ENCODE results near the gene TMPRSS6. TPM values are rescaled to one million over a fixed set of nuclear protein-coding genes. Genes with fewer than 3 reads are reported as not detected.

The TMPRSS6 gene
- total RNA-seq, 1 donor from 2014 or later, result 7.6 TPM

DNA sequence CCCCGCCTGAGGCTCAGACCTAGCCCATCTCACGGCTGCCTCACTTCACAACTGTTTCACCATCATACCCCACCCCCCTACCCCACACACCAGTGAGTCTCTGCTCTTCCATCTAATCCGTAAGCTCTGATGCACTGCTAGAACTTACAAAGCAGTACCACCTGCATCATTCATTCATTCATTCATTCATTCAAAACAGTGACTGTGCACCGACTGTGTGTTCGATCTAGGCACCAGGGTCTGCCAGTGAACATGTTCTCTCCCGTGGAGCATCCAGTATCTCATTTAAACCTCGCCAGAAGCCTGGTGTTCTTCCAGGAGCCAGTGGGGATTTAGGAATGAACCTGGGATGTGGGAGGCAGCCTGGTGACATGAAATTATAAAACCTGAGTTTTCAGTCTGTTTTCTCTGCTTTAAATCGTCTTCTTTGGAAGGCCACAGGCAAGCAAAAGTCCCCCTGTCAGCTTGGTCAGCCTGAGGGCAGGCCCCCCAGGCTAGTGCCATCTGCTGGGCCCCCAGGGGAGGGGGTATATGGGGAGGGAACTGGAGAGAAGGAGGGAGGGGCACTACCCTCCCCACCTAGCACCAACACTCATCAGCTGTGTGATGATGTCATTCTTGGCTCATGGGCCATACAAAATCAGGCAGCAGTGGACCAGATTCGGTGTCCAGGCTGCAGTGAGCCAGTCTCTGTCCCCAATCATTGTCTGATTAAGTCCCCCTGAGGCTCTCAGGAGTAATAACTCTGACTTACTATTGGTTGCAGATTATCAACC lies 18.4 kb downstream of the TMPRSS6 start:
- Mint-ChIP-seq H3K27me3 (peaks cover 19% of the 10 kb centered on the region), H3K27ac (no peak overlapping the region), H3K4me3 (no peak overlapping the region), H3K4me1 (ENCODE audit: unreplicated experiment) (peaks cover 7% of the 10 kb centered on the region), H3K36me3 (no peaks in the 10 kb centered on the region), H3K9me3 (no peaks in the 10 kb centered on the region)
- DNase-seq (ENCODE audit: extremely low spot score, unreplicated experiment), result no peak
- TF ChIP-seq, protein P1, sequence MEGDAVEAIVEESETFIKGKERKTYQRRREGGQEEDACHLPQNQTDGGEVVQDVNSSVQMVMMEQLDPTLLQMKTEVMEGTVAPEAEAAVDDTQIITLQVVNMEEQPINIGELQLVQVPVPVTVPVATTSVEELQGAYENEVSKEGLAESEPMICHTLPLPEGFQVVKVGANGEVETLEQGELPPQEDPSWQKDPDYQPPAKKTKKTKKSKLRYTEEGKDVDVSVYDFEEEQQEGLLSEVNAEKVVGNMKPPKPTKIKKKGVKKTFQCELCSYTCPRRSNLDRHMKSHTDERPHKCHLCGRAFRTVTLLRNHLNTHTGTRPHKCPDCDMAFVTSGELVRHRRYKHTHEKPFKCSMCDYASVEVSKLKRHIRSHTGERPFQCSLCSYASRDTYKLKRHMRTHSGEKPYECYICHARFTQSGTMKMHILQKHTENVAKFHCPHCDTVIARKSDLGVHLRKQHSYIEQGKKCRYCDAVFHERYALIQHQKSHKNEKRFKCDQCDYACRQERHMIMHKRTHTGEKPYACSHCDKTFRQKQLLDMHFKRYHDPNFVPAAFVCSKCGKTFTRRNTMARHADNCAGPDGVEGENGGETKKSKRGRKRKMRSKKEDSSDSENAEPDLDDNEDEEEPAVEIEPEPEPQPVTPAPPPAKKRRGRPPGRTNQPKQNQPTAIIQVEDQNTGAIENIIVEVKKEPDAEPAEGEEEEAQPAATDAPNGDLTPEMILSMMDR (conservative IDR thresholded peaks at IDR 0.05), result no peak

DNA sequence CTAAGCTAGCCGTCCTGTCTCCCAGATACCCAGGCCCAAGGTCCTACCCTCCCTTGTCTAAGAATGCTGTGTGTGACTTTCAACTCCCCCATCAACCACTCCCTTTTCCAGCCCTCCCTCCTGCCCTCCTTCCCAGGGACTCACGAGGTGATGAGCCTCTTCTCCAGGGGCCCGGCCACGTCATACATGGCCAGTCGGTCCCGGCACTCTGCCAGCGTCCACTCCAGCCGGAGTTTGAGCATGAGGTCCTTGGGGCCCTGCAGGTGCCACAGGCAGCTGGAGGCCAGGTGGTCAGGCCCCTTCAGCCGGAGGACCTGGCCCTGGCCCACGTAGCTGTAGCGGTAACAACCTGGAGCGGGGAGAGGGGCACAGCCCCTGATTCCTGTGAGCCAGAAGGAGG lies 20.1 kb downstream of the TMPRSS6 start:
- H3K9me3 Mint-ChIP-seq, result no peaks in the 10 kb centered on the region
- TF ChIP-seq, protein P1 (conservative IDR thresholded peaks at IDR 0.05), result no peak
- no peak for DNase-seq (ENCODE audit: extremely low spot score, unreplicated experiment)
- peaks cover 7% of the 10 kb centered on the region for H3K4me1 Mint-ChIP-seq (ENCODE audit: unreplicated experiment)
- no peak overlapping the region for H3K27ac Mint-ChIP-seq
- peaks cover 8% of the 10 kb centered on the region for H3K27me3 Mint-ChIP-seq
- no peaks in the 10 kb centered on the region for H3K36me3 Mint-ChIP-seq
- no peak overlapping the region for H3K4me3 Mint-ChIP-seq

DNA sequence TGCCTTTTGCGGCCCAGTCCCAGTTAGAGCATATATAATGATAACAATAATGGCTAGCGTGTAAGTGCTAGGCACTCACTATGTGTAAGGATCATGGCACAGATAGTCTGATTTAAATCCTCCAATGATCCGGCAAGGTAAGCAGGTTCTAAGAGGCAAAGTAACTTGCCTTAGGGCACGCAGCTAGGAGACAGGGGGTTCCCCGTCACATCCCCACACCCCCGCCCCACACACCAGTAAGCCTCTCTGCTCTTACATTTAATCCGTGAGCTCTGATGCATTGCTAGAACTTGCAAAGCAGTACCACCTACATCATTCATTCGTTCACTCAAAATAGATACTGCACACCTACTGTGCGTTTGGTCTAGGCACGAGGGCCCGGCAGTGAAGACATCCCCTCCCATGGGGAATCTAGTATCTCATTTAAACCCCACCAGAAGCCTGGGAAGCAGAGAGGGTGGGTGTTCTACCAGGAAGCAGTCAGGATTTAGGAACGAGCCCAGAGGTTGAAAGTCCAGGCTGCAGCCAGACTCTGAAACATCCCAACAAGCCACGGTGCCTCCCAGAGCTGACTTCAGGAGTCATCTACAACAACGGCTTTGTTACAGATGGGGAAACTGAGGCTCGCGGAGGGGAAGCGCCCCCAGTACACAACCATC lies 20.6 kb downstream of the TMPRSS6 start:
- Mint-ChIP-seq H3K36me3 (no peaks in the 10 kb centered on the region), H3K4me1 (ENCODE audit: unreplicated experiment) (peaks cover 7% of the 10 kb centered on the region), H3K4me3 (no peak overlapping the region), H3K9me3 (no peaks in the 10 kb centered on the region), H3K27me3 (peaks cover 4% of the 10 kb centered on the region), H3K27ac (no peak overlapping the region)
- TF ChIP-seq, protein P1 (conservative IDR thresholded peaks at IDR 0.05), result no peak
- no peak for DNase-seq (ENCODE audit: extremely low spot score, unreplicated experiment)

DNA sequence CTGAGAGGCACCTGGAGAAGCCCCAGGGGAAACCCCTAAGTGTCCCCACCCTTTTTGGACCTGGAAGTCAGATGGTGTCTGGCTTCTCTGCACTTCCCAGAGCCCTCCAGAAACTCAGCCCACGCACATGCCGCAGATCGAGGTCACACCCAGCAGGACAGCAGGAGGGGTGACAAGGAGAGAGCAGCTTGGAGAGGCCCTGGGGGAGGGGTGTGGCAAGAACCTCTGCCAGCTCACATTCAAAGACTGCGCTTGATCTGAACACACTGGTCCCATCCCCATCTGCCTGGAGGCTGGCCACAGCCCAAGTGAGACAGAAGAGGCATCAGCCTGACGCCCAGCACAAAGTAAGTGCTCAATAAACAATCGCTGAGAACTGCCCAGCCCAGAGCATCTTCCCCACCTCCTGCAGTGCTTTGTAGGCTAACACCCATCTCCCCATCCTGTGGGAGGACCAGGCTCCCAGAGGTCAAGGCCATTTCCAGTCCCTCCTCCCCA lies 21.4 kb downstream of the TMPRSS6 start:
- no peak for DNase-seq (ENCODE audit: extremely low spot score, unreplicated experiment)
- Mint-ChIP-seq H3K4me1 (ENCODE audit: unreplicated experiment) (peaks cover 7% of the 10 kb centered on the region), H3K27ac (no peak overlapping the region), H3K27me3 (peaks cover 11% of the 10 kb centered on the region), H3K4me3 (no peak overlapping the region), H3K9me3 (no peaks in the 10 kb centered on the region), H3K36me3 (no peaks in the 10 kb centered on the region)
- TF ChIP-seq, protein P1 (conservative IDR thresholded peaks at IDR 0.05), result no peak

DNA sequence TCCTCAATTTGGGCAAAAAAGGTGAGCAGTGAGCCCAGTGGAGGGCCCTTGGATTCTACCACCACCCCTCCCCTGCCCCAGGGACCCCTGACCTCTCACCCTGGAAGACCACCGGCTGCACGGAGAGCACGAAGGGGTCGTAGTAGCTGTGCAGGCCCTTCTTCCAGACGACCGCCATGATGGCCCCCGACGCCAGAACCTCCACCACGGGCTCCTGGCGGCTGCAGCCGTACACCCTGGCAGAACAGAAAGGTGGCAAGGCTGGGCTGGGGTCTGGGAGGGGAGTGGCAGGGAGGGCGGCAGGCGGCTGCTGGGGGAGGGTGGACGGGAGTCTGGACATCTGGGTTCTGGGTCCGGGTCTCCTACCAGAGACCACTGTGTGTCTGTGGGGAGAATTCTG lies 23.3 kb downstream of the TMPRSS6 start:
- no peak for DNase-seq (ENCODE audit: extremely low spot score, unreplicated experiment)
- Mint-ChIP-seq H3K36me3 (no peaks in the 10 kb centered on the region), H3K27me3 (peaks cover 15% of the 10 kb centered on the region), H3K9me3 (no peaks in the 10 kb centered on the region), H3K4me1 (ENCODE audit: unreplicated experiment) (peaks cover 3% of the 10 kb centered on the region), H3K4me3 (no peak overlapping the region), H3K27ac (no peak overlapping the region)
- TF ChIP-seq, protein P1 (conservative IDR thresholded peaks at IDR 0.05), result no peak
